Neutrophil (primary cell): ENCODE measurements around the gene SMC6.

ENCODE experiments used
- H3K27ac ChIP-seq: fragments of 200-600 bp; sonication (generic); 2 replicates; pipeline ENCODE4 v1.5.1; 2016; ENCODE audit warnings: mild to moderate bottlenecking, moderate library complexity
- H3K27me3 ChIP-seq: fragments of 200-600 bp; sonication (generic); 2 replicates; pipeline ENCODE4 v1.6.0; 2016; ENCODE audit warnings: mild to moderate bottlenecking
- H3K36me3 ChIP-seq: fragments of 200-600 bp; sonication (generic); 2 replicates; pipeline ENCODE4 v1.5.1; 2017
- H3K4me1 ChIP-seq, 2 experiments: fragments of 200-600 bp in 1 of 2; sonication (generic) in 1 of 2; 1 replicate in 1 of 2; 2 replicates in 1 of 2; pipeline versions ENCODE4 v1.5.1 to v1.6.1; 2013 to 2016; ENCODE audit warnings: low read depth in 1 of 2, low read length in 1 of 2, mild to moderate bottlenecking in 1 of 2, moderate library complexity in 1 of 2; ENCODE audit not compliant: control insufficient read depth in 1 of 2, insufficient read depth in 1 of 2
- H3K4me3 ChIP-seq, 2 experiments: fragments of 200-600 bp in 1 of 2; sonication (generic) in 1 of 2; 1 replicate in 1 of 2; 2 replicates in 1 of 2; pipeline ENCODE4 v1.5.1; 2013 to 2016; ENCODE audit warnings: low read depth in 1 of 2, low read length in 1 of 2, mild to moderate bottlenecking in 1 of 2, moderate library complexity in 1 of 2
- H3K9me3 ChIP-seq: fragments of 200-600 bp; sonication (generic); 2 replicates; pipeline ENCODE4 v1.5.1; 2016
- TF ChIP-seq, protein P1 (sequence below): fragments of 200-600 bp; sonication (generic); IDR thresholded peaks from 2 replicates; pipeline ENCODE4 v1.5.1; 2016; ENCODE audit warnings: antibody characterized with exemption

The SMC6 gene

GRCh38 chr2:17791121-17791816 lies 37.7 kb upstream of the SMC6 start:
- Histone ChIP-seq H3K4me3 (no peak overlapping the region), H3K27ac (no peak overlapping the region), H3K27me3 (peaks cover 27% of the 10 kb centered on the region), H3K9me3 (no peaks in the 10 kb centered on the region), H3K36me3 (no peaks in the 10 kb centered on the region), H3K4me1 (no peaks in the 10 kb centered on the region)
- TF ChIP-seq, protein P1, sequence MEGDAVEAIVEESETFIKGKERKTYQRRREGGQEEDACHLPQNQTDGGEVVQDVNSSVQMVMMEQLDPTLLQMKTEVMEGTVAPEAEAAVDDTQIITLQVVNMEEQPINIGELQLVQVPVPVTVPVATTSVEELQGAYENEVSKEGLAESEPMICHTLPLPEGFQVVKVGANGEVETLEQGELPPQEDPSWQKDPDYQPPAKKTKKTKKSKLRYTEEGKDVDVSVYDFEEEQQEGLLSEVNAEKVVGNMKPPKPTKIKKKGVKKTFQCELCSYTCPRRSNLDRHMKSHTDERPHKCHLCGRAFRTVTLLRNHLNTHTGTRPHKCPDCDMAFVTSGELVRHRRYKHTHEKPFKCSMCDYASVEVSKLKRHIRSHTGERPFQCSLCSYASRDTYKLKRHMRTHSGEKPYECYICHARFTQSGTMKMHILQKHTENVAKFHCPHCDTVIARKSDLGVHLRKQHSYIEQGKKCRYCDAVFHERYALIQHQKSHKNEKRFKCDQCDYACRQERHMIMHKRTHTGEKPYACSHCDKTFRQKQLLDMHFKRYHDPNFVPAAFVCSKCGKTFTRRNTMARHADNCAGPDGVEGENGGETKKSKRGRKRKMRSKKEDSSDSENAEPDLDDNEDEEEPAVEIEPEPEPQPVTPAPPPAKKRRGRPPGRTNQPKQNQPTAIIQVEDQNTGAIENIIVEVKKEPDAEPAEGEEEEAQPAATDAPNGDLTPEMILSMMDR: no peak

DNA sequence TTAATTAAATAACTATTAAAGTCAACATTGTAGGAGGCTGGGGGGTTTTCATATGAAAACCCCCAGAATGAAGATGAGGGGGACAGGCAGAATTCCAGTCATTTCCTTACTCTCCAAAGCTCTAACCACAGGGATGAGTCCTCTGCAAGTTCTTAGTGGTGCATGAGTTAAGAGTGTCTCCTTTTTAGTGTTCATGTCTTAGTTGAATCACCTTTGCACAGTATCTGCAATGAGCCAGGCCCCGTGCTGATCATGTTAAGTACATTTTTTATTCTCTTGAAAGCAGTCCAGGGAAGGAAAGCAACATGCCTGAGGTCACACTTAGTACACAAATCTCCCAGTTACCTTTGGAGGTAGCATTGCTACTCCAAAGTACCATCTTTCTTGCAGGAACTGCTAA lies 36.9 kb upstream of the SMC6 start:
- Histone ChIP-seq H3K36me3 (no peaks in the 10 kb centered on the region), H3K4me1 (no peaks in the 10 kb centered on the region), H3K4me3 (no peak overlapping the region), H3K9me3 (no peaks in the 10 kb centered on the region), H3K27me3 (peaks cover 27% of the 10 kb centered on the region), H3K27ac (no peak overlapping the region)
- TF ChIP-seq, protein P1: no peak

GRCh38 chr2:17788773-17789172 lies 35.2 kb upstream of the SMC6 start:
- Histone ChIP-seq H3K27ac (no peak overlapping the region), H3K9me3 (no peaks in the 10 kb centered on the region), H3K4me1 (no peaks in the 10 kb centered on the region), H3K36me3 (no peaks in the 10 kb centered on the region), H3K27me3 (peaks cover 27% of the 10 kb centered on the region), H3K4me3 (no peak overlapping the region)
- TF ChIP-seq, protein P1: no peak

- no peaks in the 10 kb centered on the region for H3K36me3 ChIP-seq
- peaks cover 21% of the 10 kb centered on the region for H3K27me3 ChIP-seq
- H3K4me1 ChIP-seq: no peaks in the 10 kb centered on the region
- no peak overlapping the region for H3K27ac ChIP-seq
- H3K4me3 ChIP-seq: no peak overlapping the region
- TF ChIP-seq, protein P1: no peak
- no peaks in the 10 kb centered on the region for H3K9me3 ChIP-seq
These were observed 33.1 kb upstream of the SMC6 start for GRCh38 chr2:17786727-17787126.

- H3K36me3 ChIP-seq: peaks cover 24% of the 10 kb centered on the region
- TF ChIP-seq, protein P1: no peak
- H3K4me3 ChIP-seq: no peak overlapping the region
These were observed 27.9 kb upstream of the SMC6 start for GRCh38 chr2:17781482-17781881.

More at GRCh38 chr2:17781482-17781881, 27.9 kb upstream of the SMC6 start:
- no peaks in the 10 kb centered on the region for H3K9me3 ChIP-seq
- no peak overlapping the region for H3K27ac ChIP-seq
- H3K4me1 ChIP-seq: no peaks in the 10 kb centered on the region
- H3K27me3 ChIP-seq: no peaks in the 10 kb centered on the region
